ENCODE results near the gene SYTL3.

DNA sequence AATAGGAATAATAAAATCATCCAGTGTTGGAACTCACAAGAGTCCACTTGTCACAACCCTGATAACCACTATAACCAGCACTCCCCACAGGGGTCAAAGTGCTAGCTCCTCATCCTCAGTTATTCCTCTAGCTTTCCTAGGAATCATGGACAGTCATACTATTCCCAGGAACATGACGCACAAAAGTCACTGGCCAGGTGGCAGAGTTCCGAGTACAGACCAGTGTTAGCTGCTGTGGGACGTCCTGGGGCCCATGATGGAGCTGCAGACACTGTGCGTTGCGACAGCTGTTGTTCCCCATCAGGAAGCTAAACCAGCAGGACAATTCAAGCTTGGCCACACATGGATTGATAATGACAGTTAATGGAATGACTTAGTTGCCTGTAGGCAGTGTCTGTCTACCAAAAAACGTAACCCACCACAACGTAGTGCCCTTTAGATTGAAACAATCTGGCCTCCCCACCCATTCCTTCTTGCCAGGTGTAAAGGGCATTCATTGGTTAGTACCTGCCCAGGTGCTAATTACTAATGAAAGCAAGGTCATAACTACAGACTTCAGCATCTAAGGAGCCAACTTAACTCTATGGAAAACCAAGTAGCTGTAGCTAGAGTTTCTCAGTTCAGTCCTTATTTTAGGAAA, 151.9 kb downstream of the SYTL3 start:
- TF ChIP-seq, protein P1, sequence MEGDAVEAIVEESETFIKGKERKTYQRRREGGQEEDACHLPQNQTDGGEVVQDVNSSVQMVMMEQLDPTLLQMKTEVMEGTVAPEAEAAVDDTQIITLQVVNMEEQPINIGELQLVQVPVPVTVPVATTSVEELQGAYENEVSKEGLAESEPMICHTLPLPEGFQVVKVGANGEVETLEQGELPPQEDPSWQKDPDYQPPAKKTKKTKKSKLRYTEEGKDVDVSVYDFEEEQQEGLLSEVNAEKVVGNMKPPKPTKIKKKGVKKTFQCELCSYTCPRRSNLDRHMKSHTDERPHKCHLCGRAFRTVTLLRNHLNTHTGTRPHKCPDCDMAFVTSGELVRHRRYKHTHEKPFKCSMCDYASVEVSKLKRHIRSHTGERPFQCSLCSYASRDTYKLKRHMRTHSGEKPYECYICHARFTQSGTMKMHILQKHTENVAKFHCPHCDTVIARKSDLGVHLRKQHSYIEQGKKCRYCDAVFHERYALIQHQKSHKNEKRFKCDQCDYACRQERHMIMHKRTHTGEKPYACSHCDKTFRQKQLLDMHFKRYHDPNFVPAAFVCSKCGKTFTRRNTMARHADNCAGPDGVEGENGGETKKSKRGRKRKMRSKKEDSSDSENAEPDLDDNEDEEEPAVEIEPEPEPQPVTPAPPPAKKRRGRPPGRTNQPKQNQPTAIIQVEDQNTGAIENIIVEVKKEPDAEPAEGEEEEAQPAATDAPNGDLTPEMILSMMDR (IDR thresholded peaks at IDR 0.05; ENCODE audit: low read length): no peak
- no peak for TF ChIP-seq EZH2 (IDR thresholded peaks at IDR 0.05; ENCODE audit: borderline replicate concordance, low read length)
